ENCODE data around the gene HKDC1.

DNA sequence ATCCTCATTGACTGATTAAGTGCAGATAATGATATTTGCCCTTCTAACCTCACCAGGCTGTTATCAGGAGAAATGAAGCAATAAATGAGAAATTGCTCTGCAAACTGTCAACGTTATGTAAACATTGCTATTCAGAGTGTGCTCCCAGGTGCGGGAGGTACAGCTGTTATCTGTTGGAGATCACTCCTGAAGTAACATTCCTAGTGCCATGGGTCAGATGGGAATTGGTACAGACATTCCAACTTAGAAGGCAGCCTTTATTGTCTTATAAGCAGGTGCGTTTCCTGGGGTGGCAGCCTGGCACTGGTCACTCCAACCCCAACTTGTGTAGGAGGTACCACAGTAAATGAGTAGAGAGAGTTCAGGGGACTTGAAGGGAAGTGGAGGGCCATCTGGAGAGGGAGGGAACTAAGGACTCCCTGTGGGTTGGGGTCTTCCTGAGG is 95.0 kb downstream of the HKDC1 start:
- TF ChIP-seq EZH2phosphoT487 (conservative IDR thresholded peaks at IDR 0.05; ENCODE audit: low read length), result no peak
- TF ChIP-seq, protein P1, sequence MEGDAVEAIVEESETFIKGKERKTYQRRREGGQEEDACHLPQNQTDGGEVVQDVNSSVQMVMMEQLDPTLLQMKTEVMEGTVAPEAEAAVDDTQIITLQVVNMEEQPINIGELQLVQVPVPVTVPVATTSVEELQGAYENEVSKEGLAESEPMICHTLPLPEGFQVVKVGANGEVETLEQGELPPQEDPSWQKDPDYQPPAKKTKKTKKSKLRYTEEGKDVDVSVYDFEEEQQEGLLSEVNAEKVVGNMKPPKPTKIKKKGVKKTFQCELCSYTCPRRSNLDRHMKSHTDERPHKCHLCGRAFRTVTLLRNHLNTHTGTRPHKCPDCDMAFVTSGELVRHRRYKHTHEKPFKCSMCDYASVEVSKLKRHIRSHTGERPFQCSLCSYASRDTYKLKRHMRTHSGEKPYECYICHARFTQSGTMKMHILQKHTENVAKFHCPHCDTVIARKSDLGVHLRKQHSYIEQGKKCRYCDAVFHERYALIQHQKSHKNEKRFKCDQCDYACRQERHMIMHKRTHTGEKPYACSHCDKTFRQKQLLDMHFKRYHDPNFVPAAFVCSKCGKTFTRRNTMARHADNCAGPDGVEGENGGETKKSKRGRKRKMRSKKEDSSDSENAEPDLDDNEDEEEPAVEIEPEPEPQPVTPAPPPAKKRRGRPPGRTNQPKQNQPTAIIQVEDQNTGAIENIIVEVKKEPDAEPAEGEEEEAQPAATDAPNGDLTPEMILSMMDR (IDR thresholded peaks at IDR 0.05; ENCODE audit: insufficient read depth, low read length, poor library complexity, severe bottlenecking), result no peak
